Fibroblast of pulmonary artery (primary cell): ENCODE data around the gene SPIRE2.
"Not testable (repeated sequence)": the region's sequence is repeated elsewhere in the genome, so short reads cannot be mapped to it uniquely, and the experiment has no call there.

Experiments
- DNase-seq: peaks from one replicate; pipeline ENCODE4 v3.0.0-alpha.2; 2010; ENCODE audit warnings: low read depth
- H3K4me3 ChIP-seq: replicated peaks from 2 replicates; pipeline ENCODE4 v1.5.1; 2011; ENCODE audit warnings: low read depth, mild to moderate bottlenecking, control low read depth, low read length, moderate library complexity
- CTCF ChIP-seq: IDR thresholded peaks from 2 replicates; pipeline ENCODE4 v1.5.1; 2011; ENCODE audit warnings: mild to moderate bottlenecking, control low read depth, low read length, inconsistent platforms; ENCODE audit errors: missing control alignments

SPIRE2 gene, protein sequence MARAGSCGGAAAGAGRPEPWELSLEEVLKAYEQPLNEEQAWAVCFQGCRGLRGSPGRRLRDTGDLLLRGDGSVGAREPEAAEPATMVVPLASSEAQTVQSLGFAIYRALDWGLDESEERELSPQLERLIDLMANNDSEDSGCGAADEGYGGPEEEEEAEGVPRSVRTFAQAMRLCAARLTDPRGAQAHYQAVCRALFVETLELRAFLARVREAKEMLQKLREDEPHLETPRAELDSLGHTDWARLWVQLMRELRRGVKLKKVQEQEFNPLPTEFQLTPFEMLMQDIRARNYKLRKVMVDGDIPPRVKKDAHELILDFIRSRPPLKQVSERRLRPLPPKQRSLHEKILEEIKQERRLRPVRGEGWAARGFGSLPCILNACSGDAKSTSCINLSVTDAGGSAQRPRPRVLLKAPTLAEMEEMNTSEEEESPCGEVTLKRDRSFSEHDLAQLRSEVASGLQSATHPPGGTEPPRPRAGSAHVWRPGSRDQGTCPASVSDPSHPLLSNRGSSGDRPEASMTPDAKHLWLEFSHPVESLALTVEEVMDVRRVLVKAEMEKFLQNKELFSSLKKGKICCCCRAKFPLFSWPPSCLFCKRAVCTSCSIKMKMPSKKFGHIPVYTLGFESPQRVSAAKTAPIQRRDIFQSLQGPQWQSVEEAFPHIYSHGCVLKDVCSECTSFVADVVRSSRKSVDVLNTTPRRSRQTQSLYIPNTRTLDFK

GRCh38 chr16:89828199-89828869, at the start of gene SPIRE2:
Gene SPIRE2 (plus strand): TSS chr16:89828475. CDS start chr16:89828551, 76 bp downstream.
- DNase-seq: peak; percentile 76
- H3K4me3 ChIP-seq: peak within 1 kb of the TSS; percentile 58
- no peak for TF ChIP-seq CTCF

- H3K4me3 ChIP-seq: no peak overlapping the region
- no peak for TF ChIP-seq CTCF
- DNase-seq: no peak
These were observed 48.9 kb upstream of the SPIRE2 start for GRCh38 chr16:89779231-89779908.

GRCh38 chr16:89779909-89780305, 48.4 kb upstream of the SPIRE2 start:
- no peak overlapping the region for H3K4me3 ChIP-seq
- DNase-seq: no peak
- no peak for TF ChIP-seq CTCF

DNA sequence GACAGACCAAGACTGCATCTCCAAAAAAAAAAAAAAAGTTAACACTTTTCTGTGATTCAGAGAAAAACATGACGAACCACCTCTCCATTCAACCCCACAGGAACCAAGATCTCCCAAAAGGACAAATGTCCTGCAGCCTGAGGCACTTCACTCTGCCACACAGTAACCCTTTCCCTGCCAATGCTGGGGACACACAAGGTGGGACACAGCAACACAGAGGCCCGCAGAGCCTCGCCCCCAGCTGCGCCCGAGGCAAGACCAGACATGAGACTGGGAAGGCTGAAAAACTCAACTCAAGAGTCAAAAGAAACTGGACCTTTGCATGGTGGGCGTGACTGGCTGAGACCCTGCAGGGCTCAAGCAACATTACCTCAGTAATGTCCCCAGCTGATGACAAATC, 45.8 kb upstream of the SPIRE2 start:
- no peak for DNase-seq
- TF ChIP-seq CTCF: no peak
- H3K4me3 ChIP-seq: no peak overlapping the region

DNA sequence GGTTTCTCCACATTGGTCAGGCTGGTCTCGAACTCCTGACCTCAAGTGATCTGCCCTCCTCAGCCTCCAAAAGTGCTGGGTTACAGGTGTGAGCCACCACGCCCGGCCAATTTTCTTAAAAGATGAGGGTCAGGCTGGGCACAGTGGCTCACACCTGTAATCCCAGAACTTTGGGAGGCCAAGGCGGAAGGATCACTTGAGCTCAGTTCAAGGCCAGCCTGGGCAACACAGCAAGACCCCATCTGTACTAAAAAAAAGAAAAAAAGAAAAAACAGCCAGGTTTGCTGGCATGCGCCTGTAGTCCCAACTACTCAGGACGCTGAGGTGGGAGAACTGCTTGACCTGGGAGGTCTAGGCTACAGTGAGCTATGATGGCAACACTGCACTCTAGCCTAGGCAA, 44.3 kb upstream of the SPIRE2 start:
- not testable (repeated sequence) for H3K4me3 ChIP-seq, DNase-seq

GRCh38 chr16:89784406-89784805, 43.9 kb upstream of the SPIRE2 start:
- no peak for TF ChIP-seq CTCF
- no peak for DNase-seq
- H3K4me3 ChIP-seq: no peak overlapping the region
